Lung (tissue), 12 donors: Measurements from ENCODE around the gene ABCD3. TPM values are rescaled to one million over a fixed set of nuclear protein-coding genes. Genes with fewer than 3 reads are reported as not detected.

Experiments used
- ATAC-seq: fragments of 200-7000 bp; cut with Tn5 transposase; one replicate; pipeline ENCODE4 v1.9.1; 2020; ENCODE audit warnings: moderate number of reproducible peaks; ENCODE audit not compliant: insufficient read depth, low FRiP score
- DNase-seq, 3 donors: peaks; one replicate each; pipeline ENCODE4 v3.0.0-alpha.2; 2013 to 2017
- H3K27ac ChIP-seq, 2 donors: one replicate each; pipeline ENCODE4 v1.5.1; 2013; ENCODE audit warnings: mild to moderate bottlenecking in 2 of 2, moderate library complexity in 2 of 2, control low read depth in 1 of 2, inconsistent platforms in 1 of 2, low read depth in 1 of 2, low read length in 1 of 2
- H3K27me3 ChIP-seq, 3 donors: one replicate each; pipeline ENCODE4 v1.5.1; 2013; ENCODE audit warnings: low read length in 2 of 3; ENCODE audit not compliant: control insufficient read depth in 3 of 3, insufficient read depth in 3 of 3
- H3K36me3 ChIP-seq, 4 donors: one replicate each; pipeline ENCODE4 v1.5.1; 2013; ENCODE audit warnings: low read length in 4 of 4, mild to moderate bottlenecking in 1 of 4, moderate library complexity in 1 of 4; ENCODE audit not compliant: control insufficient read depth in 4 of 4, insufficient read depth in 4 of 4
- H3K4me1 ChIP-seq, 5 donors: one replicate each; pipeline ENCODE4 v1.5.1; 2013; ENCODE audit warnings: low read length in 5 of 5, mild to moderate bottlenecking in 2 of 5, moderate library complexity in 1 of 5; ENCODE audit not compliant: control insufficient read depth in 5 of 5, insufficient read depth in 5 of 5
- H3K4me3 ChIP-seq: one replicate; pipeline ENCODE4 v1.5.1; 2013; ENCODE audit warnings: mild to moderate bottlenecking, control low read depth, moderate library complexity
- H3K9ac ChIP-seq, 2 donors: one replicate each; pipeline ENCODE4 v1.5.1; 2013; ENCODE audit warnings: low read length in 2 of 2, control low read depth in 1 of 2; ENCODE audit not compliant: insufficient read depth in 1 of 2
- H3K9me3 ChIP-seq, 4 donors: one replicate each; pipeline ENCODE4 v1.5.1; 2013; ENCODE audit warnings: low read length in 3 of 4, mild to moderate bottlenecking in 1 of 4, moderate library complexity in 1 of 4; ENCODE audit not compliant: control insufficient read depth in 4 of 4, insufficient read depth in 3 of 4
- CTCF ChIP-seq: IDR thresholded peaks from 2 replicates; pipeline ENCODE4 v1.5.1; 2012; ENCODE audit warnings: mild to moderate bottlenecking; ENCODE audit errors: control extremely low read depth, extremely low read depth
- WGBS, 2 donors: extraction: QIAGEN DNeasy Blood & Tissue Kit; methylation state at CpG; one replicate each; pipeline ENCODE4 v1.1.7; 2013; 5-methylcytosine and 5-hydroxymethylcytosine counted together
- polyA plus RNA-seq, 2 donors: library from polyadenylated mRNA; stranded (reverse); fragments of 200-250 nt; gene quantifications; one replicate each; pipeline ENCODE4 v1.2.1, GENCODE V29; 2013
- total RNA-seq, 2 donors: library from RNA; depleted of rRNA in 1 of 2; stranded (reverse); fragments of >200 nt in 1 of 2; gene quantifications; one replicate each; pipeline ENCODE4 v1.2.1, GENCODE V29; 2014 to 2021
- donor health status: control.
- donor health status: control.
- donor health status: Bipolar disorder and iron deficiency.
- donor health status: healthy.
- donor health status: DM: yes; HTN: yes; CAD: no.

ABCD3 gene
- total and polyA plus RNA-seq, 4 donors = 28.5 to 80.7 (median 43.8) TPM

DNA sequence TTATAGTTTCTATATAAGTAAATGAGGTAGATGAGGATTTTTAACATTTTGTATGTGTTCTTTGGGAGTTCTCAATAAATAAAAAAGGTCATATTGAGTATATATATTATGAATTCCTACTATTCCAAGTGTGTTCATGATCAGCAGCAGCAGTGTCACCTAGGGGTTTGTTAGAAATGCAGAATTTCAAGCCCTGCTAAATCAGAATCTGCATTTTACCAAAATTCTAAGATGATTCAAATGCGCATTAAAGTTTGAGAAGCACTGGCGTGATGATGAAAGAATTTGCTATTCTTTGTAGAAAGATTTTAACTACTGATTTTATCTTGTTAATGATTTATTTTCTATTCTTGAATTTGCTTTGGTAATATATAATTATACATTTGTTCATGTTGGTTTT lies 94.6 kb downstream of the ABCD3 start:
- no peak overlapping the region for H3K9ac ChIP-seq
- no peaks in the 10 kb centered on the region for H3K27me3 ChIP-seq
- no peak overlapping the region for H3K4me3 ChIP-seq
- ATAC-seq = no peak
- no peak for TF ChIP-seq CTCF
- no peak for DNase-seq
- H3K4me1 ChIP-seq = no peaks in the 10 kb centered on the region
- peaks cover 0 to 4% (median 1%) of the 10 kb centered on the region in 4 donors for H3K36me3 ChIP-seq
- H3K9me3 ChIP-seq = no peaks in the 10 kb centered on the region
- 99 to 100% methylated on average over 2 of the region's 2 CpGs for WGBS, 2 donors
- H3K27ac ChIP-seq = no peak overlapping the region

- H3K4me3 ChIP-seq = no peak overlapping the region
- 69 to 94% methylated on average over 2 of the region's 2 CpGs for WGBS, 2 donors
- ATAC-seq = no peak
- H3K27me3 ChIP-seq = no peaks in the 10 kb centered on the region
- no peaks in the 10 kb centered on the region for H3K4me1 ChIP-seq
- no peak overlapping the region for H3K27ac ChIP-seq
- TF ChIP-seq CTCF = peak; percentile 8
- H3K9ac ChIP-seq = no peak overlapping the region
- peak in 2 of 3 donors; percentile 15 to 39 for DNase-seq
- H3K9me3 ChIP-seq = no peaks in the 10 kb centered on the region
- H3K36me3 ChIP-seq = peaks cover 0 to 8% (median 1%) of the 10 kb centered on the region in 4 donors
Measured at GRCh38 chr1:94514095-94514727, 96.0 kb downstream of the ABCD3 start.

GRCh38 chr1:94515296-94515947 lies 97.2 kb downstream of the ABCD3 start:
- Histone ChIP-seq H3K9me3 (no peaks in the 10 kb centered on the region), H3K27ac (no peak overlapping the region), H3K27me3 (no peaks in the 10 kb centered on the region), H3K36me3 (peaks cover 0 to 8% (median 1%) of the 10 kb centered on the region in 4 donors), H3K9ac (no peak overlapping the region), H3K4me1 (no peaks in the 10 kb centered on the region), H3K4me3 (no peak overlapping the region)
- no peak for DNase-seq
- WGBS, 2 donors = 76 to 100% methylated on average over 1 of the region's 1 CpG
- ATAC-seq = no peak
- no peak for TF ChIP-seq CTCF
